ENCODE results near the gene CEACAM3.
A peak's percentile ranks its signal among the peaks of the same experiment; 100 is the strongest.
"Not testable (repeated sequence)": the region's sequence is repeated elsewhere in the genome, so short reads cannot be mapped to it uniquely, and the experiment has no call there.

The CEACAM3 gene

GRCh38 chr19:41796362-41796761 lies at the start of gene CEACAM3:
CEACAM3 (plus strand) TSS chr19:41796587; CDS start chr19:41796678, 91 bp downstream.
- DNase-seq: no peak

GRCh38 chr19:41746593-41747227 lies 49.7 kb upstream of the CEACAM3 start:
- DNase-seq: peak; percentile 93

GRCh38 chr19:41748012-41748411 lies 48.4 kb upstream of the CEACAM3 start:
- peak; percentile 60 for DNase-seq

GRCh38 chr19:41750248-41751134 lies 45.9 kb upstream of the CEACAM3 start:
- DNase-seq: peak; percentile 54

DNA sequence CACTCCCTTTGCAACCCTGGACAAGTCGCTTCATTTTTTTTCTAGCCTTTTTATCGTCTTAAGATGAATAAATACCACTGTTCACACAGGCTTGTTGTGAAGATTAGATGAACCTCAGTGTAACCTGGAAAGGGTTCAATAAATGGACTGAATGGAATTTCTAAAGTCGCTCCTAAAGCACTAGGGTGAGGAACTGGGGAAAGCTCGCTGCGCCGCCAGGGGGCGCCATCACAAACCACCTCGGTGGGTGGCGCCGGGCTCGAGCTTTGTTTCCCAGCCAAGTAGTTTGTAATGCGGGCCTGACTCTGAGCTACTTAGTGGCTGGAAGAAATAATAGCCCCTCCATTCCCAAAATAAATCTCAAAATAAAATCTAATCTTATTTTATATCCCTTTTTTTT lies 43.2 kb upstream of the CEACAM3 start:
- DNase-seq: peak; percentile 78

GRCh38 chr19:41753936-41754529 lies 42.4 kb upstream of the CEACAM3 start:
- DNase-seq: peak; percentile 73

GRCh38 chr19:41755328-41755913 lies 41.0 kb upstream of the CEACAM3 start, which contains the start of gene CEACAM6:
CEACAM6 (plus strand) TSS chr19:41755530; CDS start chr19:41755639, 109 bp downstream.
- no peak for DNase-seq

DNA sequence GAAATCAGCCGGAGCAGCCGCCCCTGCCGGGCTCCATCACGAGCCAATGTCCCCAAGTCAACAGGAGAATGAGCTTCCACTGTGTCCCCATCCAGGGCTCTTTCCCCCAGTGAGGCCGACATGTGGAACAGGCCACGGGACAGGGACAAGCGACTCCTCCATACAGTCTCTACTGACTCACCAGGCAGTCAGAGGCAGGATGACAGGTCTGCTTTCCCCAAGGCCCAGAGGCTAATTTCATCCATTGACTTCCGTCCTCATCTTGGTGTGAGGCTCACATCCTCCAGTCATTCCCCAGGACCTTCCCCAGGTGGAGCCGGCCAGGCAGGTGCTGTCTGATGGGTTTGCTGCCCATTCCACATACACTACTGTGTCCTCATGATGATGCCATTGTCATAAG lies 37.5 kb upstream of the CEACAM3 start:
- DNase-seq: no peak

DNA sequence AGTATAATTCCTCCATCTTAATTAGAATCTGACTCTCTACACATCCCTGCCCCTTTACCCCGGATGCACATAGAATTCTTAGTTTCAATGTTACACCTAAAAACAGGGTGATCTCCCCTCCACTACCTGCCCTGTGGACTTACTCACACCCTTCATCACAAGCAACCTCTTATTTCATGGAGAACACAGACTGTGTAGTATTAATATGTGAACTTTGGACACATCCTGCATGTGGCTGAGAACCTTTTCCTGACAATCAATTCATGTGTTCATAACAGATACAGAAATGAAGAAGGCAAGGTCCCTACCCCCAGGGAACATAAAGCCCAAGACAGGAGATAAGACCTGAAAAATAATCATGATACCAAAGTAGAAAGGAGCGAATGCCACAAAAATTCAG lies 29.3 kb upstream of the CEACAM3 start:
- DNase-seq: no peak

- DNase-seq: not testable (repeated sequence)
These were observed 28.3 kb upstream of the CEACAM3 start for GRCh38 chr19:41768105-41768504.

- no peak for DNase-seq
These were observed 26.8 kb upstream of the CEACAM3 start for GRCh38 chr19:41769608-41770007.

DNA sequence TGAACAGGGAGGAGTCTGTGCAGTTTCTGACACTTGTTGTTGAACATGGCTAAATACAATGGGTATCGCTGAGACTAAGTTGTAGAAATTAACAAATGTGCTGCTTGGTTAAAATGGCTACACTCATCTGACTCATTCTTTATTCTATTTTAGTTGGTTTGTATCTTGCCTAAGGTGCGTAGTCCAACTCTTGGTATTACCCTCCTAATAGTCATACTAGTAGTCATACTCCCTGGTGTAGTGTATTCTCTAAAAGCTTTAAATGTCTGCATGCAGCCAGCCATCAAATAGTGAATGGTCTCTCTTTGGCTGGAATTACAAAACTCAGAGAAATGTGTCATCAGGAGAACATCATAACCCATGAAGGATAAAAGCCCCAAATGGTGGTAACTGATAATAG lies 25.0 kb upstream of the CEACAM3 start:
- DNase-seq: no peak

DNA sequence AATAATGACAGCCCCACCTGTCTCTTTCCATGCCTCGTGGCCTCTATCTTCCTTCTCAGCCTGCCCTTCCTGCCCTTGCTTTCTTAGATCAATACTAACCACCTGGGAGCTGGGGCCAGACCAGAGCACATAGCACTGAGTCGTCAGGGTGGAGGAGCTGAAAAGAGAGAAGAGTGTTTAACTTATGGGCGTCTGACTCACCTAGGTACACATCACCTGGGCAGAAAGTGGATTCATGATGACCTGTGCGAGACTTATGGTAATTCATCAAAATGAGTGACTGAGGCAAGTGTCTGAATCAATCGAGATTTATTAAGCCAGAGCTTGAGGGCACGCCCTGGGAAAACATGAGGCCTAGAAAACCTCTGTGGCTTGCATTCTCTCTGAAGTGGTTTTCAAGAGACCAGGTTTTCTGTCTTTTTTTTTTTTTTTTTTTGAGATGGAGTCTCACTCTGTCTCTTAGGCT lies 21.8 kb upstream of the CEACAM3 start:
- DNase-seq: peak; percentile 99

GRCh38 chr19:41776700-41777099 lies 19.7 kb upstream of the CEACAM3 start:
- DNase-seq: peak; percentile 46

GRCh38 chr19:41783612-41784011 lies 12.8 kb upstream of the CEACAM3 start:
- DNase-seq: no peak

- DNase-seq: no peak
These were observed 12.1 kb upstream of the CEACAM3 start for GRCh38 chr19:41784312-41784711.

- peak; percentile 48 for DNase-seq
These were observed 11.6 kb upstream of the CEACAM3 start for GRCh38 chr19:41784743-41785142.

DNA sequence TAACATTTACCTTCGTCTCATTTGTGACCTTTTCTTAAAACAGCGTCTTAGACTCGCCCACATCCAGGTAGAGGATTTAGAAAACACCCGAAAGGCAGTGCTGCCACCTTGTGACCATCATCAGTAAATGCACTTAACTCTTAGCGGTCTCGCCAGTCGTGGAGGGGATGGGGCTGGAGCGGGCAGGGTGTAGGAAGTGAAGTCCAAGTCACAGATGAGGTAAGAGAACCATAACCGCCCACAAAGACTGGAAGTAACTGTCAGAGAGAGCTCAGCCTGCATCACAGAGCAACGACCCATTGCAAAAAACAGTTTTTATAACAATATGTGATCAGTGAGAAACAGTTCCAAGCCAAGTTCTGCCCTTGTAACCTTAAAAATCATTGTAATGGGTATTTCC lies 10.7 kb upstream of the CEACAM3 start:
- peak; percentile 92 for DNase-seq

DNA sequence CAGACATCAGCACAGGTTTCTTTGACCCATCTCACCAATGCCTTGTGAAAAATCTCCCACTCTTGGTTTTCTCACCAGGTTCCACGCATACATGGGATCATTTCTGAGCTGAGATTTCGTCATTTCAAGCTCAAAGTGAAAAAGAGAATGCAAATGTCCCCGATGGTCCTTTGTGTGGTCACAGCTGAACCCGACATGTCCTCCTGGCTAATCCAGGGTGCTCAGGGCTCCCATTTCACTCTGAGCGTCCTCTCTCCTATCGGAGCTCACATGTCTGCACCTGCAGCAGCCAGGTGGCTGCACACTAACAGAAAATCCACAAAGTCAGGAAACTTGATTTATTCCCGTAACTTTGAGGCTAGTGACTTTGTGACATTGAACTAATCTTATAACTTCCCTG lies 9.3 kb upstream of the CEACAM3 start:
- no peak for DNase-seq

DNA sequence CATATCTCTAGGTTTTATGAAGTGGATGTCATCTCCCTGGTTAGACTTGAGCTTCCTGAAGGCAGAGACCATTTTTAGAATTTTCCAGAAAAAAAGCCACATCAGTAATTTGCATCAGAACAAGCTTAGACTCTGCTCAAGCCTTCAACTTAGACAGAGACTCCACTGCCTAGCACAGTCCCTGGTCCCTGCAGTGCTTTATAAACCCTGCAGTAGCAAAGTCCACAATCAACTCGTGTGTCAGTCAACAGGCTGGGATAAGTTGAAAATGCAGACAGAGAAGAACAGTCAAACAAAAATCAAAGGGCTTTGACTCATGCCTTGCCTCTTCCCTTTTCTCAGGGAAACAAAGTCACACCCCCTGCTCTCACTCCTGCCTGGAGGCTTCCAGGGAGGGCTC lies 7.9 kb upstream of the CEACAM3 start:
- DNase-seq: not testable (repeated sequence)

DNA sequence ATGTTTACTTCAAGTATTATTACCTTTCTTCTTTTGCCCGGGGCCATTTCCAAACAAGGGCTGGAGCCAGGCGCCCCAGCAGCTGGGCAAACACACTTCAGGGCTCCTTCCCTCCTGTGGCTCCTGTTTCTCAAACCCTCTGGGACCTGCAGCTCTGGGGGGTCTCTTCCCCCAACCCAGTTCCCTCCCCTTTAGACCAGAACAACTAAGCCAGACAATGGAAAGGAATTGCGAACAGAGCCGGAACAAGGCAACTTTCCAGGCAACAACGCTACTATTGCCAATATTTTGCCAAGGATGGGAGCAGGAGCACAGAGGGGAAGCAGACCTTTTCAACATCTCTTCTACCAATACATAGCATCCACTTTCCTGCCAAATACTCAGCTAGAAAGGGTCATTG lies 7.3 kb upstream of the CEACAM3 start:
- DNase-seq: not testable (repeated sequence)

DNA sequence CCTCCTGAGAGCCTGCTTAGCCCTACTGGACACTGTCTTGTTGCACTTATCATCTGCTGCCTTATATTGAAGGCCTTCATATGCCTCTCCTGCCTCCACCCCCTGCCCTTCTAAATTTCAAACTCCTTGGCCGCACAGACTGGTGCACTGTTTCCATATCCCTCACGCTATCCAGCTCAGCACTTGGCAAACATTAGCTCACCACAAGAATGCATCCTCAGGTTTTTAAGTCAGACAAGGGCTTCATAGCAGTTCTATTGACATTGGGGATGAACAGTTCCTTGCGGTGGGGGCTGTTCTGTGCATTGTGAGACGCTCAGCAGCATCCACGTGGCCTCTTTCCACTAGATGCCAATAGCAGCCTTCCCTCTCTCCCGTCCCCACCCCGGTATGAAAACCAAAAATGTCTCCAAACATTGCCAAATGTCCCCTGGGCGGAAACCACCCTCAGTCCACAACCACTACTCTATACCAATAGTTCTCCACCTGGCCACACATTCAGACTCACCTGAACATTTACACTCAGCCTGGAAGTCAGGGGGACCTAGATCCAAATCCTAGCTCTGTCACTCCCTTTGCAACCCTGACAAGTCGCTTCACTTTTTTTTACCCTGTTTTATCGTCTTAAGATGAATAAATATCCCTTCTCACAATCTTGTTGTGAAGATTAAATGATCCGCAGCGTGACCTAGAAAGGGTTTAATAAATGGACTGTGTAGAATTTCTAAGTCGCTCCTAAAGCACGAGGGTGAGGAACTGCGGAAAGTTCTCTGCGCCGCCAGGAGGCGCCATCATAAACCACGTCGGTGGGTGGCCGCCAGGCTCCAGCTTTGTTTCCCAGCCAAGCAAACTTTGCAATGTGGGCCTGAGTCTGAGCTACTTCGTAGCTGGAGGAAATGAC lies 3.6 kb upstream of the CEACAM3 start:
- DNase-seq: peak; percentile 76

Measured in DMS53 (cell line).